OCI-LY1 (cell line): ENCODE measurements around the gene SLC44A3.
"Not testable (repeated sequence)": the region's sequence is repeated elsewhere in the genome, so short reads cannot be mapped to it uniquely, and the experiment has no call there.

ENCODE experiments used
- H2AFZ ChIP-seq: fragments of 200-600 bp; sonication (generic), shearing (Covaris generic); 2 replicates; pipeline ENCODE4 v1.6.0; 2014; ENCODE audit warnings: antibody characterized with exemption, mild to moderate bottlenecking, low read length
- H3F3A ChIP-seq: fragments of 200-600 bp; sonication (generic), shearing (Covaris generic); 2 replicates; pipeline ENCODE4 v1.6.0; 2014; ENCODE audit warnings: mild to moderate bottlenecking, antibody characterized with exemption, low read length, moderate library complexity; ENCODE audit not compliant: insufficient read depth
- H3K27ac ChIP-seq: fragments of 200-600 bp; sonication (generic); 2 replicates; pipeline ENCODE4 v1.5.1; 2014; ENCODE audit warnings: low read length, mixed run types, mild to moderate bottlenecking, low read depth; ENCODE audit not compliant: poor library complexity, severe bottlenecking
- H3K27me3 ChIP-seq: fragments of 200-600 bp; sonication (generic); 2 replicates; pipeline ENCODE4 v1.6.0; 2014; ENCODE audit warnings: antibody characterized with exemption, mild to moderate bottlenecking, low read length, moderate library complexity; ENCODE audit not compliant: insufficient read depth
- H3K36me3 ChIP-seq: fragments of 200-600 bp; sonication (generic); 2 replicates; pipeline ENCODE4 v1.6.1; 2014; ENCODE audit warnings: mild to moderate bottlenecking, antibody characterized with exemption, low read length, moderate library complexity, mixed read lengths; ENCODE audit not compliant: insufficient read depth
- H3K4me1 ChIP-seq: fragments of 200-600 bp; sonication (generic); 2 replicates; pipeline ENCODE4 v1.5.1; 2014; ENCODE audit warnings: mild to moderate bottlenecking, low read length, moderate library complexity; ENCODE audit not compliant: insufficient read depth, severe bottlenecking
- H3K4me2 ChIP-seq: fragments of 200-600 bp; sonication (generic), shearing (Covaris generic); 2 replicates; pipeline ENCODE4 v1.6.1; 2014; ENCODE audit warnings: low read length
- H3K4me3 ChIP-seq: fragments of 200-600 bp; sonication (generic); 2 replicates; pipeline ENCODE4 v1.5.1; 2014; ENCODE audit warnings: low read length, low read depth, mild to moderate bottlenecking, mixed read lengths; ENCODE audit not compliant: poor library complexity, severe bottlenecking
- H3K79me2 ChIP-seq: fragments of 200-600 bp; shearing (Covaris generic); 2 replicates; pipeline ENCODE4 v1.6.1; 2016; ENCODE audit warnings: mixed run types, low read length, mixed read lengths; ENCODE audit not compliant: insufficient read depth
- H3K9ac ChIP-seq: fragments of 200-600 bp; sonication (generic), shearing (Covaris generic); 2 replicates; pipeline ENCODE4 v1.6.1; 2014; ENCODE audit warnings: mild to moderate bottlenecking, low read length, mixed read lengths
- H3K9me2 ChIP-seq: fragments of 200-600 bp; sonication (generic), shearing (Covaris generic); 2 replicates; pipeline ENCODE4 v1.6.1; 2014; ENCODE audit warnings: low read depth, mild to moderate bottlenecking, low read length, mixed read lengths
- H3K9me3 ChIP-seq: fragments of 200-600 bp; shearing (Covaris generic); 2 replicates; pipeline ENCODE4 v1.6.1; 2014; ENCODE audit warnings: low read length, mixed read lengths
- H4K20me1 ChIP-seq: fragments of 200-600 bp; sonication (generic), shearing (Covaris generic); 2 replicates; pipeline ENCODE4 v1.6.0; 2016; ENCODE audit warnings: mild to moderate bottlenecking, low read length; ENCODE audit not compliant: insufficient read depth
- EZH2 ChIP-seq: fragments of 200-600 bp; sonication (generic), shearing (Covaris generic); IDR thresholded peaks from 2 replicates; pipeline ENCODE4 v1.8.0; 2017; ENCODE audit warnings: borderline replicate concordance, mixed run types, mild to moderate bottlenecking, antibody characterized with exemption, low read length, moderate library complexity, mixed read lengths
- TF ChIP-seq, protein P1 (sequence below): fragments of 200-600 bp; sonication (generic), shearing (Covaris generic); IDR thresholded peaks from 2 replicates; pipeline ENCODE4 v1.5.1; 2017; ENCODE audit warnings: mild to moderate bottlenecking, antibody characterized with exemption, low read length, moderate library complexity, mixed read lengths

Gene SLC44A3

DNA sequence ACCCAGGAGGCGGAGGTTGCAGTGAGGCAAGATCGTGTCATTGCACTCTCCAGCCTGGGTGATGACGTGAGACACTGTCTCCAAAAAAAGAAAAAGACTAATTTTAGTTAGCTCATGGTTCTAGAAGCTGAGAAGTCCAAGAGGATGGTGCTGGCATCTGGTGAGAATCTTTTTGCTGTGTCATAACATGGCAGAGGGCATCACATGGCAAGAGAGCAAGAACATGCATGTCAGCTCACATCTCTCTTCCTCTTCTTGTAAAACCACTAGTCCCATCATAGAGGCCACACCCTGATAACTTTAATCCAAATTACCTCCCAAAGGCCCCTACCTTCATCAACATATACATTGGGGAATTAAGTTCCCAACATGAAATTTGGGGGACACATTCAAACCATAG lies 120.6 kb downstream of the SLC44A3 start:
- H3K4me1 ChIP-seq = no peaks in the 10 kb centered on the region
- no peak overlapping the region for H3K27ac ChIP-seq
- no peak for TF ChIP-seq EZH2
- TF ChIP-seq, protein P1, sequence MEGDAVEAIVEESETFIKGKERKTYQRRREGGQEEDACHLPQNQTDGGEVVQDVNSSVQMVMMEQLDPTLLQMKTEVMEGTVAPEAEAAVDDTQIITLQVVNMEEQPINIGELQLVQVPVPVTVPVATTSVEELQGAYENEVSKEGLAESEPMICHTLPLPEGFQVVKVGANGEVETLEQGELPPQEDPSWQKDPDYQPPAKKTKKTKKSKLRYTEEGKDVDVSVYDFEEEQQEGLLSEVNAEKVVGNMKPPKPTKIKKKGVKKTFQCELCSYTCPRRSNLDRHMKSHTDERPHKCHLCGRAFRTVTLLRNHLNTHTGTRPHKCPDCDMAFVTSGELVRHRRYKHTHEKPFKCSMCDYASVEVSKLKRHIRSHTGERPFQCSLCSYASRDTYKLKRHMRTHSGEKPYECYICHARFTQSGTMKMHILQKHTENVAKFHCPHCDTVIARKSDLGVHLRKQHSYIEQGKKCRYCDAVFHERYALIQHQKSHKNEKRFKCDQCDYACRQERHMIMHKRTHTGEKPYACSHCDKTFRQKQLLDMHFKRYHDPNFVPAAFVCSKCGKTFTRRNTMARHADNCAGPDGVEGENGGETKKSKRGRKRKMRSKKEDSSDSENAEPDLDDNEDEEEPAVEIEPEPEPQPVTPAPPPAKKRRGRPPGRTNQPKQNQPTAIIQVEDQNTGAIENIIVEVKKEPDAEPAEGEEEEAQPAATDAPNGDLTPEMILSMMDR = no peak

DNA sequence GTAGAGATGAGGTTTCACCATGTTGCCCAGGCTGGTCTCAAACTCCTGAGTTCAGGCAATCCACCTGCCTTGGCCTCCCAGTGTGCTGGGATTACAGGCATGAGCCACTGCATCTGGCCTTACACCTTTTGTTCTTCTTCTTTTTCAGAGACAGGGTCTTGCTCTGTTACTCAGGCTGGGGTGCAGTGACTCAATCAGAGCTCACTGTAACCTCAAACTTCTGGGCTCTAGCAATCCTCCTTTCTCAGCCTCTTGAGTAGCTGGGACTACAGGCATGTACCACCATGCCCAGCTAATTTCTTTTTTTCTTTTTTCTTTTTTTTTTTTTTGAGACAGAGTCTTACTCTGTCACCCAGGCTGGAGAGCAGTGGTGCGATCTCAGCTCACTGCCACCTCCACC lies 121.3 kb downstream of the SLC44A3 start:
- H2AFZ ChIP-seq, H4K20me1 ChIP-seq, H3F3A ChIP-seq, H3K79me2 ChIP-seq, H3K9ac ChIP-seq, H3K36me3 ChIP-seq, H3K4me3 ChIP-seq, H3K27ac ChIP-seq, H3K9me2 ChIP-seq, H3K4me2 ChIP-seq, H3K27me3 ChIP-seq, H3K9me3 ChIP-seq, H3K4me1 ChIP-seq: not testable (repeated sequence)

More for the DNA sequence above, 120.6 kb downstream of the SLC44A3 start:
- Histone ChIP-seq H3K27me3 (no peaks in the 10 kb centered on the region), H4K20me1 (no peaks in the 10 kb centered on the region), H3K36me3 (no peaks in the 10 kb centered on the region), H3K9me3 (no peaks in the 10 kb centered on the region), H3K9me2 (no peaks in the 10 kb centered on the region), H3K9ac (no peak overlapping the region), H3F3A (no peaks in the 10 kb centered on the region), H3K4me2 (no peak overlapping the region), H2AFZ (no peak overlapping the region), H3K4me3 (no peak overlapping the region), H3K79me2 (no peaks in the 10 kb centered on the region)

DNA sequence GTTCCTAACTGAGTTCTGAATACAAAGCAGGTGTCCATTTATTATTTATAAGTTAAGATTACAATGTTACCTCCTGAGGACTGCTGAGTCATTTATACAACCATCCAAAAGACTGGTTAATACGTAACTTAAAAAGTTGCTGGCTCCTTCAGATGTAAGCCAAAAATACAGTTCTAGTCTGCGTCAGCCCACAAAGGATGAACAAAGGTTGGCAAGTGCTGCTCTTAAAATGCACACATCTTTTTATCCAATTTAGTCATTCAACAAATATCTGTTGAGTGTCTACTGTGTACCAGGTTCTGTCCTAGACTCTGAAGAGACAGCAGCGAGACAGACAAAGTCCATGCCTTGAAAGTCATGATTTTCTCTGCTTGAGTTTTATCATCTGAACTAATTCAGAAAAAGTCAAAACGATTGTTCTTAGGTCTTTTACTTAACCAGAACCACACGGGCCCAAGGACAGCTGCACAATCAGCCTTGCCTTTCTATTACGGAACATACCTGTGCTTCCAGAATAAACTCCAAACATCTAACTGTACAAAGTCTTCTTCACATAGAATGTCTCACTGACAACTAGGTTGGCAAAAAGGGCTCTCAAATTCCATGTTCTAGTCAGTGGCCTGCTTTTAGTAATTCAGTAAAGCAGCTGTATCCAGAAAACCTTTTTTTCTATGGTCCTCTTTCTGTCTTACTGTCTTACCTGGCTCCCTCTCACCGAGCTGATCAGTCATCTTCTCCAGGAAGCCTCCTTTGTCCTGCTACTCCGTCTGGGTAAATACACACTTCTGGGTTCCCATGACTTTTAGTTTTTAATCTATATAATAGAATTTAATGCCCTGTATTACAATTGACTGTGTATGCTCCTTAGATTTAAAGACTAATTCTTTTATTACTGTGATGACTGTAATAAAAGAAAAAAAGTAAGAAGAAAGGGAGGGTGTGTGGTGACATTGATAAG lies 122.3 kb downstream of the SLC44A3 start:
- no peak overlapping the region for H3K9ac ChIP-seq
- TF ChIP-seq EZH2 = no peak
- TF ChIP-seq, protein P1 = no peak
- H3K27me3 ChIP-seq = no peaks in the 10 kb centered on the region
- no peaks in the 10 kb centered on the region for H3F3A ChIP-seq
- no peaks in the 10 kb centered on the region for H4K20me1 ChIP-seq
- H3K4me3 ChIP-seq = no peak overlapping the region
- no peaks in the 10 kb centered on the region for H3K36me3 ChIP-seq
- H3K27ac ChIP-seq = no peak overlapping the region
- no peak overlapping the region for H3K4me2 ChIP-seq
- H3K79me2 ChIP-seq = no peaks in the 10 kb centered on the region
- no peaks in the 10 kb centered on the region for H3K9me3 ChIP-seq
- no peaks in the 10 kb centered on the region for H3K4me1 ChIP-seq
- H2AFZ ChIP-seq = no peak overlapping the region
- H3K9me2 ChIP-seq = no peaks in the 10 kb centered on the region
